HG03039 (cell line): Measurements from ENCODE around the gene OR1L8.
"Not testable (repeated sequence)": the region's sequence is repeated elsewhere in the genome, so short reads cannot be mapped to it uniquely, and the experiment has no call there.

Experiments
- ATAC-seq: cut with Tn5 transposase; IDR thresholded peaks from one replicate; pipeline ENCODE4 v1.9.1; 2021; ENCODE audit warnings: mild to moderate bottlenecking, moderate library complexity; ENCODE audit not compliant: unreplicated experiment

The OR1L8 gene

GRCh38 chr9:122583284-122583683, at the start of gene OR1L8:
TSS of gene OR1L8 (minus strand) at chr9:122583384. CDS start at chr9:122568477, 14,907 bp downstream.
- ATAC-seq = not testable (repeated sequence)

GRCh38 chr9:122619996-122620395, 36.8 kb upstream of the OR1L8 start:
- ATAC-seq = no peak

- no peak for ATAC-seq
Observed at GRCh38 chr9:122614362-122614761, 31.2 kb upstream of the OR1L8 start, which contains the start of gene OR1Q1. TSS of gene OR1Q1 (plus strand) at chr9:122614738. CDS start at chr9:122614738, 0 bp downstream.

GRCh38 chr9:122609804-122610203, 26.6 kb upstream of the OR1L8 start:
- no peak for ATAC-seq

GRCh38 chr9:122606587-122606986, 23.4 kb upstream of the OR1L8 start:
- no peak for ATAC-seq

- no peak for ATAC-seq
Observed at GRCh38 chr9:122605691-122606090, 22.5 kb upstream of the OR1L8 start.

GRCh38 chr9:122580360-122580759, 2.8 kb downstream of the OR1L8 start:
- ATAC-seq = no peak

GRCh38 chr9:122579874-122580273, 3.3 kb downstream of the OR1L8 start:
- no peak for ATAC-seq

- ATAC-seq = no peak
Observed at GRCh38 chr9:122572456-122572855, 10.7 kb downstream of the OR1L8 start.

GRCh38 chr9:122567901-122568300, 15.3 kb downstream of the OR1L8 start:
- ATAC-seq = no peak

- no peak for ATAC-seq
Observed at GRCh38 chr9:122562134-122562760, 20.9 kb downstream of the OR1L8 start.

- ATAC-seq = no peak
Observed at GRCh38 chr9:122561446-122561845, 21.7 kb downstream of the OR1L8 start.

GRCh38 chr9:122552812-122553211, 30.4 kb downstream of the OR1L8 start, which contains the start of gene OR1N2:
TSS of gene OR1N2 (plus strand) at chr9:122553112. CDS start at chr9:122553212, 100 bp downstream.
- ATAC-seq = no peak

GRCh38 chr9:122551371-122551770, 31.8 kb downstream of the OR1L8 start:
- no peak for ATAC-seq

- no peak for ATAC-seq
Observed at GRCh38 chr9:122546196-122546595, 37.0 kb downstream of the OR1L8 start.

GRCh38 chr9:122538757-122539156, 44.4 kb downstream of the OR1L8 start:
- no peak for ATAC-seq

GRCh38 chr9:122537066-122537465, 46.1 kb downstream of the OR1L8 start:
- ATAC-seq = not testable (repeated sequence)

GRCh38 chr9:122536134-122536533, 47.0 kb downstream of the OR1L8 start:
- ATAC-seq = no peak

GRCh38 chr9:122531157-122531556, 52.0 kb downstream of the OR1L8 start:
- not testable (repeated sequence) for ATAC-seq

GRCh38 chr9:122527193-122527592, 56.0 kb downstream of the OR1L8 start, which contains the start of gene OR1N1:
TSS of gene OR1N1 (minus strand) at chr9:122527293. CDS start at chr9:122527293, 0 bp downstream.
- no peak for ATAC-seq

- no peak for ATAC-seq
Observed at GRCh38 chr9:122526602-122527001, 56.6 kb downstream of the OR1L8 start.

GRCh38 chr9:122519376-122519775, 63.8 kb downstream of the OR1L8 start:
- ATAC-seq = no peak

- ATAC-seq = no peak
Observed at GRCh38 chr9:122518841-122519240, 64.3 kb downstream of the OR1L8 start, which contains the start of gene OR1J4. TSS of gene OR1J4 (plus strand) at chr9:122519141. CDS start at chr9:122519141, 0 bp downstream.
